ENCODE data around the gene LYST. TPM values are rescaled to one million over a fixed set of nuclear protein-coding genes. Genes with fewer than 3 reads are reported as not detected.

The LYST gene
- total RNA-seq = 32.9 and 34.2 TPM in 2 replicates

GRCh38 chr1:235866205-235866912 lies at the start of gene LYST:
TSS of gene LYST (minus strand) at chr1:235866906. CDS start at chr1:235830417, 36,489 bp downstream.

GRCh38 chr1:235649368-235650163 lies 217.1 kb downstream of the LYST start, which contains the start of gene GNG4:
TSS of gene GNG4 (minus strand) at chr1:235649784. CDS start at chr1:235583838, 65,946 bp downstream.

Other genes starting within 250 kb of the LYST start
- not detected in 2 replicates for gene GNG4, start 217.1 kb downstream of the LYST start, total RNA-seq
- 49.8 and 64.9 TPM in 2 replicates for gene NID1, start 198.2 kb upstream of the LYST start, total RNA-seq